Uterus (tissue), 2 donors: ENCODE data around the gene TAF8.

ENCODE experiments used
- POLR2A ChIP-seq, 2 donors: fragments of 450-650 bp; IDR thresholded peaks; one replicate each; pipeline ENCODE4 v1.6.1; 2016; ENCODE audit warnings: antibody characterized with exemption in 2 of 2, mild to moderate bottlenecking in 1 of 2, moderate library complexity in 1 of 2
- TF ChIP-seq, protein P1 (sequence below), 4 experiments: fragments of 200-600 bp in 2 of 4; fragments of 450-650 bp in 2 of 4; sonication (generic) in 2 of 4; IDR thresholded peaks; one replicate each; pipeline ENCODE4 v1.5.1; 2016 to 2019; ENCODE audit warnings: antibody characterized with exemption in 4 of 4, mild to moderate bottlenecking in 2 of 4, moderate library complexity in 1 of 4

DNA sequence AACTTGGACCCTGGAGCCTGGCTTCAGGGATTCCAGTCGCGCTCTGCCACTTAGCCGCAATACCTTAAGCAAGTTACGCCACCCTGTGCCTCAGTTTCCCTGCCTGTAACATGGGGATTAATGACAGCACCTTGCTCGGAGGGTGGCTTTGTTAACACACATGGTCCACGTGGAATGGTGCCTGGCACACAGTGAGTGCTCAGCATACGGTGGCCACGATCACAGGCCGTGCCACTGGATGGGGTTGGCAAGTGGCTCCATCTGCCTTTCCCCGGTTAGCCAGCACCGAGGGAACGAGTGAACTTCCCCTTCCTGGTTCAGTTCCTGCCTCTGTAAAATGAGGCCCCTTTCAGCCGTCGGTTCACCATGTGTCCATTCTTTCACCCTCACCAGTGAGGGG, 74.9 kb downstream of the TAF8 start:
- TF ChIP-seq, protein P1, sequence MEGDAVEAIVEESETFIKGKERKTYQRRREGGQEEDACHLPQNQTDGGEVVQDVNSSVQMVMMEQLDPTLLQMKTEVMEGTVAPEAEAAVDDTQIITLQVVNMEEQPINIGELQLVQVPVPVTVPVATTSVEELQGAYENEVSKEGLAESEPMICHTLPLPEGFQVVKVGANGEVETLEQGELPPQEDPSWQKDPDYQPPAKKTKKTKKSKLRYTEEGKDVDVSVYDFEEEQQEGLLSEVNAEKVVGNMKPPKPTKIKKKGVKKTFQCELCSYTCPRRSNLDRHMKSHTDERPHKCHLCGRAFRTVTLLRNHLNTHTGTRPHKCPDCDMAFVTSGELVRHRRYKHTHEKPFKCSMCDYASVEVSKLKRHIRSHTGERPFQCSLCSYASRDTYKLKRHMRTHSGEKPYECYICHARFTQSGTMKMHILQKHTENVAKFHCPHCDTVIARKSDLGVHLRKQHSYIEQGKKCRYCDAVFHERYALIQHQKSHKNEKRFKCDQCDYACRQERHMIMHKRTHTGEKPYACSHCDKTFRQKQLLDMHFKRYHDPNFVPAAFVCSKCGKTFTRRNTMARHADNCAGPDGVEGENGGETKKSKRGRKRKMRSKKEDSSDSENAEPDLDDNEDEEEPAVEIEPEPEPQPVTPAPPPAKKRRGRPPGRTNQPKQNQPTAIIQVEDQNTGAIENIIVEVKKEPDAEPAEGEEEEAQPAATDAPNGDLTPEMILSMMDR (IDR thresholded peaks at IDR 0.05): no peak
- TF ChIP-seq POLR2A (IDR thresholded peaks at IDR 0.05): no peak
